HG03066 (cell line): Measurements from ENCODE around the gene HOATZ.

Experiments used
- ATAC-seq: cut with Tn5 transposase; IDR thresholded peaks from one replicate; pipeline ENCODE4 v1.9.1; 2021; ENCODE audit warnings: low read depth; ENCODE audit not compliant: unreplicated experiment

HOATZ gene

GRCh38 chr11:111574373-111575225 is 60.0 kb downstream of the HOATZ start:
- ATAC-seq = no peak

GRCh38 chr11:111575740-111576139 is 61.2 kb downstream of the HOATZ start:
- no peak for ATAC-seq

GRCh38 chr11:111577821-111578220 is 63.2 kb downstream of the HOATZ start:
- no peak for ATAC-seq

- no peak for ATAC-seq
Observed at GRCh38 chr11:111581341-111581740, 66.8 kb downstream of the HOATZ start.

GRCh38 chr11:111582163-111582562 is 67.6 kb downstream of the HOATZ start:
- ATAC-seq = no peak

- no peak for ATAC-seq
Observed at GRCh38 chr11:111582881-111583280, 68.3 kb downstream of the HOATZ start.

GRCh38 chr11:111585371-111585770 is 70.8 kb downstream of the HOATZ start:
- ATAC-seq = no peak

- peak; percentile 52 for ATAC-seq
Observed at GRCh38 chr11:111586388-111586831, 71.8 kb downstream of the HOATZ start.
